ENCODE results near the gene TKT. TPM values are rescaled to one million over a fixed set of nuclear protein-coding genes. Genes with fewer than 3 reads are reported as not detected.
"Not testable (repeated sequence)": the region's sequence is repeated elsewhere in the genome, so short reads cannot be mapped to it uniquely, and the experiment has no call there.

TKT gene
- total RNA-seq, 1 experiment from 2014 or later, result 634 TPM

- CTCF ChIA-PET, result interaction anchor here (0.7 kb wide), 1 partner anchor 10 kb away, joined by 3 read pairs; no protein-coding TSS in a partner anchor
- not testable (repeated sequence) for BruUV-seq (replicated peaks)
- intact Hi-C loops (cut with micrococcal nuclease), result loop anchor here (1.0 to 2.0 kb wide), 2 partner anchors 185 to 411 kb away; no protein-coding TSS in a partner anchor
Measured at GRCh38 chr3:53299611-53300023, 43.8 kb upstream of the TKT start.

GRCh38 chr3:53295410-53295809 is 39.6 kb upstream of the TKT start:
- H3K4me1 ChIP-seq (ENCODE audit: control insufficient read depth in 1 of 2, insufficient read depth in 2 of 2, low read length in 2 of 2), result no peaks in the 10 kb centered on the region
- no peak for ATAC-seq
- ChIA-PET RAD21 (ENCODE audit: low non-redundant PET in 1 of 2, low total read pairs in 2 of 2, uncharacterized antibody in 2 of 2, unreplicated experiment in 2 of 2) (no interaction called here), POLR2A (no interaction called here), CTCF (no interaction called here)
- H3K79me2 ChIP-seq (ENCODE audit: insufficient read depth, low read length), result no peaks in the 10 kb centered on the region
- no peak overlapping the region for H3K9ac ChIP-seq (ENCODE audit: low read length)
- H3K4me3 ChIP-seq (replicated peaks in 1 of 2; ENCODE audit: low read depth in 1 of 2, low read length in 2 of 2), result no peak overlapping the region
- BruUV-seq (replicated peaks), result no TSS peak
- peaks cover 10 to 19% of the 10 kb centered on the region in 2 experiments; a peak in 3 of 4 replicates for H3K36me3 ChIP-seq (ENCODE audit: control insufficient read depth in 1 of 2, insufficient read depth in 2 of 2, low read length in 2 of 2)
- intact Hi-C loops (cut with micrococcal nuclease), result no loop called here
- no peak overlapping the region for H3K4me2 ChIP-seq (ENCODE audit: low read length)
- no peaks in the 10 kb centered on the region for H3K27me3 ChIP-seq (ENCODE audit: insufficient read depth, low read length)
- no peaks in the 10 kb centered on the region; the same call in 1 of the 2 replicates for H4K20me1 ChIP-seq (ENCODE audit: insufficient read depth)
- no peaks in the 10 kb centered on the region for H3K9me3 ChIP-seq (ENCODE audit: control insufficient read depth in 1 of 2, insufficient read depth in 1 of 2, low read depth in 1 of 2, low read length in 2 of 2)
- no peaks in the 10 kb centered on the region for H3K9me2 ChIP-seq (ENCODE audit: insufficient read depth)
- no peak overlapping the region for H3K27ac ChIP-seq (ENCODE audit: low read depth, low read length)
- DNase-seq (ENCODE audit: low read depth, low spot score), result no peak
- H2AFZ ChIP-seq (ENCODE audit: low read depth, low read length, poor library complexity, severe bottlenecking), result no peak overlapping the region
- TF ChIP-seq EGR1 (IDR thresholded peaks at IDR 0.05; ENCODE audit: low read depth) (no peak), REST (IDR thresholded peaks at IDR 0.05; ENCODE audit: low read depth) (no peak), ZFX (IDR thresholded peaks at IDR 0.05) (no peak), YY1 (IDR thresholded peaks at IDR 0.05; ENCODE audit: extremely low read depth, insufficient replicate concordance, low read depth, low read length) (no peak), SIN3A (IDR thresholded peaks at IDR 0.05; ENCODE audit: low read depth) (no peak), ZNF274 (IDR thresholded peaks at IDR 0.05; ENCODE audit: low read depth, low read length) (no peak), POLR2AphosphoS5 (IDR thresholded peaks at IDR 0.05; ENCODE audit: low read depth, low read length) (no peak), POLR2A (IDR thresholded peaks at IDR 0.05; ENCODE audit: borderline replicate concordance, extremely low read depth, insufficient read depth, insufficient read length) (no peak), TCF7L2 (IDR thresholded peaks at IDR 0.05; ENCODE audit: borderline replicate concordance, extremely low read depth, insufficient read depth, insufficient read length) (no peak), SP1 (IDR thresholded peaks at IDR 0.05; ENCODE audit: low read depth) (no peak)

More at GRCh38 chr3:53299611-53300023, 43.8 kb upstream of the TKT start:
- H3K27me3 ChIP-seq (ENCODE audit: insufficient read depth, low read length); H3K79me2 ChIP-seq (ENCODE audit: insufficient read depth, low read length); POLR2A ChIA-PET; H3K4me3 ChIP-seq (replicated peaks in 1 of 2; ENCODE audit: low read depth in 1 of 2, low read length in 2 of 2); H3K4me1 ChIP-seq (ENCODE audit: control insufficient read depth in 1 of 2, insufficient read depth in 2 of 2, low read length in 2 of 2); H4K20me1 ChIP-seq (ENCODE audit: insufficient read depth); RAD21 ChIA-PET (ENCODE audit: low non-redundant PET in 1 of 2, low total read pairs in 2 of 2, uncharacterized antibody in 2 of 2, unreplicated experiment in 2 of 2); H3K4me2 ChIP-seq (ENCODE audit: low read length); H3K9me3 ChIP-seq (ENCODE audit: control insufficient read depth in 1 of 2, insufficient read depth in 1 of 2, low read depth in 1 of 2, low read length in 2 of 2); H2AFZ ChIP-seq (ENCODE audit: low read depth, low read length, poor library complexity, severe bottlenecking); H3K9ac ChIP-seq (ENCODE audit: low read length); H3K27ac ChIP-seq (ENCODE audit: low read depth, low read length); H3K9me2 ChIP-seq (ENCODE audit: insufficient read depth): not testable (repeated sequence)
- DNase-seq (ENCODE audit: low read depth, low spot score) (peak; percentile 18), ATAC-seq (peak; percentile 85)
- H3K36me3 ChIP-seq (ENCODE audit: control insufficient read depth in 1 of 2, insufficient read depth in 2 of 2, low read length in 2 of 2), result peaks cover 13 to 14% of the 10 kb centered on the region in 2 experiments; a peak in 3 of 4 replicates
- TF ChIP-seq CTCF (IDR thresholded peaks at IDR 0.05 in 2 of 3, conservative IDR thresholded peaks at IDR 0.05 in 1 of 3; ENCODE audit: borderline replicate concordance in 1 of 3, insufficient read depth in 1 of 3, low read depth in 2 of 3, low read length in 2 of 3) (peak; percentile 58 to 91 (median 71); a peak in 5 of 6 replicates), RAD21 (IDR thresholded peaks at IDR 0.05; ENCODE audit: low read depth) (peak; percentile 79)

All from HCT116 (cell line).